22Rv1 (cell line): ENCODE measurements around the gene VIPAS39.

ENCODE experiments used
- CTCF ChIP-seq: fragments of 450-650 bp; IDR thresholded peaks from 2 replicates; pipeline ENCODE4 v1.5.1; 2017; ENCODE audit warnings: mild to moderate bottlenecking
- ZFX ChIP-seq: fragments of 450-650 bp; IDR thresholded peaks from 2 replicates; pipeline ENCODE4 v1.6.1; 2017; ENCODE audit warnings: antibody characterized with exemption, borderline replicate concordance

- TF ChIP-seq CTCF (no peak), ZFX (no peak)
Measured at GRCh38 chr14:77390188-77390587, 67.2 kb downstream of the VIPAS39 start.
